Hepatocyte (in vitro differentiated cells): ENCODE results near the gene FOSL1. TPM values are rescaled to one million over a fixed set of nuclear protein-coding genes. Genes with fewer than 3 reads are reported as not detected.
A peak's percentile ranks its signal among the peaks of the same experiment; 100 is the strongest.

Experiments used
- DNase-seq: peaks from one replicate; pipeline ENCODE4 v3.0.0-alpha.2; 2016; ENCODE audit warnings: low spot score
- H2AFZ ChIP-seq: fragments of 200-600 bp; sonication (generic); 2 replicates; pipeline ENCODE4 v1.6.0; 2016; ENCODE audit warnings: antibody characterized with exemption, mild to moderate bottlenecking
- H3K27ac ChIP-seq: fragments of 200-600 bp; sonication (generic); 2 replicates; pipeline ENCODE4 v1.5.1; 2016; ENCODE audit warnings: mild to moderate bottlenecking
- H3K27me3 ChIP-seq: fragments of 200-600 bp; sonication (generic); 2 replicates; pipeline ENCODE4 v1.6.1; 2016
- H3K36me3 ChIP-seq: fragments of 200-600 bp; sonication (generic); replicated peaks from 2 replicates; pipeline ENCODE4 v1.5.1; 2016; ENCODE audit warnings: low read depth; ENCODE audit not compliant: insufficient read depth
- H3K4me1 ChIP-seq: fragments of 200-600 bp; sonication (generic); 2 replicates; pipeline ENCODE4 v1.5.1; 2016; ENCODE audit warnings: mild to moderate bottlenecking, moderate library complexity; ENCODE audit not compliant: insufficient read depth
- H3K4me2 ChIP-seq: fragments of 200-600 bp; sonication (generic); 2 replicates; pipeline ENCODE4 v1.6.0; 2016
- H3K4me3 ChIP-seq: fragments of 200-600 bp; sonication (generic); 2 replicates; pipeline ENCODE4 v1.5.1; 2016; ENCODE audit warnings: mild to moderate bottlenecking
- H3K79me2 ChIP-seq: fragments of 200-600 bp; sonication (generic); 2 replicates; pipeline ENCODE4 v1.6.0; 2017; ENCODE audit warnings: mild to moderate bottlenecking
- H3K9me2 ChIP-seq: fragments of 200-600 bp; sonication (generic); replicated peaks from 2 replicates; pipeline ENCODE4 v1.6.0; 2017; ENCODE audit warnings: mild to moderate bottlenecking; ENCODE audit not compliant: insufficient read depth
- H3K9me3 ChIP-seq: fragments of 200-600 bp; sonication (generic); 2 replicates; pipeline ENCODE4 v1.5.1; 2016; ENCODE audit warnings: low read depth, mild to moderate bottlenecking
- H4K20me1 ChIP-seq: fragments of 200-600 bp; sonication (generic); 2 replicates; pipeline ENCODE4 v1.6.0; 2016; ENCODE audit warnings: mild to moderate bottlenecking; ENCODE audit not compliant: insufficient read depth, poor library complexity, severe bottlenecking
- CTCF ChIP-seq: fragments of 200-600 bp; sonication (generic); IDR thresholded peaks from 2 replicates; pipeline ENCODE4 v1.5.1; 2016; ENCODE audit warnings: antibody characterized with exemption, mild to moderate bottlenecking; ENCODE audit not compliant: poor library complexity
- EZH2 ChIP-seq: fragments of 200-600 bp; sonication (generic); IDR thresholded peaks from 2 replicates; pipeline ENCODE4 v1.6.1; 2016; ENCODE audit warnings: antibody characterized with exemption, mild to moderate bottlenecking, borderline replicate concordance
- EZH2phosphoT487 ChIP-seq: fragments of 200-600 bp; sonication (generic); IDR thresholded peaks from one replicate; pipeline ENCODE4 v1.6.1; 2018; ENCODE audit warnings: antibody characterized with exemption, mild to moderate bottlenecking, low read depth, moderate library complexity; ENCODE audit not compliant: unreplicated experiment, severe bottlenecking
- WGBS: methylation state at CpG from one replicate; pipeline ENCODE4 v1.1.6; 2016; ENCODE audit warnings: low lambda C conversion rate; ENCODE audit errors: missing lambda C conversion rate; 5-methylcytosine and 5-hydroxymethylcytosine counted together
- polyA plus RNA-seq: library from polyadenylated mRNA; unstranded; fragments of >200 nt; fragmentation: Nextera tagmentation; extraction: Ambion mirVana; gene quantifications from 2 replicates; pipeline ENCODE4 v1.2.1, GENCODE V29; 2016
- total RNA-seq: library from RNA; depleted of rRNA; stranded (reverse); fragments of >200 nt; gene quantifications from 2 replicates; pipeline ENCODE4 v1.2.3, GENCODE V29; 2014

FOSL1 gene
- total and polyA plus RNA-seq, 2 experiments from 2014 or later = 4.5 to 16.5 TPM

- 95% methylated on average over 21 of the region's 33 CpGs for WGBS
- Histone ChIP-seq H3K9me2 (no peaks in the 10 kb centered on the region), H2AFZ (no peak overlapping the region), H3K4me1 (peaks cover 29% of the 10 kb centered on the region), H4K20me1 (peaks cover 38% of the 10 kb centered on the region), H3K4me3 (no peak overlapping the region), H3K27ac (peak overlapping the region; percentile 88), H3K27me3 (no peaks in the 10 kb centered on the region), H3K9me3 (no peaks in the 10 kb centered on the region), H3K4me2 (no peak overlapping the region), H3K36me3 (no peaks in the 10 kb centered on the region), H3K79me2 (peaks cover 39% of the 10 kb centered on the region)
- no peak for TF ChIP-seq EZH2
- TF ChIP-seq CTCF = no peak
- TF ChIP-seq EZH2phosphoT487 = no peak
- peak; percentile 7 for DNase-seq
These were observed 47.5 kb downstream of the FOSL1 start for GRCh38 chr11:65852508-65853245.

- 95% methylated on average over 10 of the region's 10 CpGs for WGBS
- peaks cover 32% of the 10 kb centered on the region for H3K79me2 ChIP-seq
- H3K36me3 ChIP-seq = no peaks in the 10 kb centered on the region
- no peak overlapping the region for H3K4me3 ChIP-seq
- H4K20me1 ChIP-seq = peaks cover 31% of the 10 kb centered on the region
- no peak overlapping the region for H3K4me2 ChIP-seq
- no peaks in the 10 kb centered on the region for H3K27me3 ChIP-seq
- peaks cover 29% of the 10 kb centered on the region for H3K4me1 ChIP-seq
- peak overlapping the region; percentile 88 for H3K27ac ChIP-seq
- no peak overlapping the region for H2AFZ ChIP-seq
- H3K9me2 ChIP-seq = no peaks in the 10 kb centered on the region
- H3K9me3 ChIP-seq = no peaks in the 10 kb centered on the region
- no peak for TF ChIP-seq EZH2
- no peak for TF ChIP-seq CTCF
- no peak for TF ChIP-seq EZH2phosphoT487
- DNase-seq = no peak
These were observed 48.2 kb downstream of the FOSL1 start for GRCh38 chr11:65851811-65852507.

- H3K4me1 ChIP-seq = peaks cover 27% of the 10 kb centered on the region
These were observed 49.1 kb downstream of the FOSL1 start for GRCh38 chr11:65851083-65851579.

More at GRCh38 chr11:65851083-65851579, 49.1 kb downstream of the FOSL1 start:
- peaks cover 23% of the 10 kb centered on the region for H3K79me2 ChIP-seq
- H3K9me3 ChIP-seq = no peaks in the 10 kb centered on the region
- no peak overlapping the region for H3K4me3 ChIP-seq
- H3K4me2 ChIP-seq = no peak overlapping the region
- H3K36me3 ChIP-seq = no peaks in the 10 kb centered on the region
- 84% methylated on average over 9 of the region's 14 CpGs for WGBS
- no peak overlapping the region for H2AFZ ChIP-seq
- H3K27ac ChIP-seq = no peak overlapping the region
- no peaks in the 10 kb centered on the region for H3K9me2 ChIP-seq
- DNase-seq = peak; percentile 16
- peak; percentile 39 for TF ChIP-seq CTCF
- TF ChIP-seq EZH2 = no peak
- TF ChIP-seq EZH2phosphoT487 = no peak
- no peaks in the 10 kb centered on the region for H3K27me3 ChIP-seq
- H4K20me1 ChIP-seq = peaks cover 23% of the 10 kb centered on the region
